Chondrocyte (in vitro differentiated cells): Measurements from ENCODE around the gene RWDD3. TPM values are rescaled to one million over a fixed set of nuclear protein-coding genes. Genes with fewer than 3 reads are reported as not detected.

Experiments used
- DNase-seq: peaks from one replicate; pipeline ENCODE4 v3.0.0; 2021; ENCODE audit warnings: mixed read lengths, low spot score
- H3K27ac Mint-ChIP-seq: one replicate; pipeline ENCODE4 v1.8.0; 2021; ENCODE audit warnings: mild to moderate bottlenecking, moderate library complexity, mixed read lengths; ENCODE audit not compliant: unreplicated experiment
- H3K27me3 Mint-ChIP-seq: 2 replicates; pipeline ENCODE4 v1.8.0; 2021; ENCODE audit warnings: low read depth, mixed read lengths
- H3K36me3 Mint-ChIP-seq: 2 replicates; pipeline ENCODE4 v1.8.0; 2021; ENCODE audit warnings: low read depth, mixed read lengths
- H3K4me1 Mint-ChIP-seq: 2 replicates; pipeline ENCODE4 v1.8.0; 2021; ENCODE audit warnings: low read depth, mild to moderate bottlenecking, mixed read lengths
- H3K4me3 Mint-ChIP-seq: one replicate; pipeline ENCODE4 v1.8.0; 2021; ENCODE audit warnings: mild to moderate bottlenecking, moderate library complexity, mixed read lengths; ENCODE audit not compliant: unreplicated experiment
- H3K9me3 Mint-ChIP-seq: 2 replicates; pipeline ENCODE4 v1.8.0; 2021; ENCODE audit warnings: low read depth, mixed read lengths
- CTCF ChIP-seq: fragments of 200-600 bp; sonication (generic); IDR thresholded peaks from 2 replicates; pipeline ENCODE4 v1.5.0; 2021; ENCODE audit warnings: antibody characterized with exemption, mild to moderate bottlenecking, moderate library complexity
- total RNA-seq: library from RNA; stranded (reverse); gene quantifications from 3 replicates; pipeline ENCODE4 v1.2.1, GENCODE V29; 2021

RWDD3 gene
- total RNA-seq, 1 donor from 2014 or later, result 17.6 TPM

GRCh38 chr1:95197616-95198252 lies 36.3 kb upstream of the RWDD3 start:
- H3K4me3 Mint-ChIP-seq, result no peak overlapping the region
- peaks cover 2% of the 10 kb centered on the region for H3K27me3 Mint-ChIP-seq
- H3K4me1 Mint-ChIP-seq, result peaks cover 10% of the 10 kb centered on the region
- H3K27ac Mint-ChIP-seq, result peak overlapping the region; percentile 25
- DNase-seq, result no peak
- H3K36me3 Mint-ChIP-seq, result no peaks in the 10 kb centered on the region
- no peaks in the 10 kb centered on the region for H3K9me3 Mint-ChIP-seq
- no peak for TF ChIP-seq CTCF

GRCh38 chr1:95201905-95202304 lies 32.1 kb upstream of the RWDD3 start:
- H3K4me3 Mint-ChIP-seq, result no peak overlapping the region
- peaks cover 4% of the 10 kb centered on the region for H3K27me3 Mint-ChIP-seq
- H3K9me3 Mint-ChIP-seq, result no peaks in the 10 kb centered on the region
- no peak for DNase-seq
- H3K36me3 Mint-ChIP-seq, result no peaks in the 10 kb centered on the region
- no peak for TF ChIP-seq CTCF
- H3K27ac Mint-ChIP-seq, result no peak overlapping the region
- H3K4me1 Mint-ChIP-seq, result peaks cover 10% of the 10 kb centered on the region

- H3K4me3 Mint-ChIP-seq, result no peak overlapping the region
- H3K4me1 Mint-ChIP-seq, result no peaks in the 10 kb centered on the region
- H3K27ac Mint-ChIP-seq, result no peak overlapping the region
- H3K27me3 Mint-ChIP-seq, result peaks cover 11% of the 10 kb centered on the region
- H3K36me3 Mint-ChIP-seq, result no peaks in the 10 kb centered on the region
- H3K9me3 Mint-ChIP-seq, result no peaks in the 10 kb centered on the region
- DNase-seq, result no peak
- TF ChIP-seq CTCF, result no peak
Measured at GRCh38 chr1:95203908-95204437, 30.0 kb upstream of the RWDD3 start.

- H3K9me3 Mint-ChIP-seq, result peaks cover 7% of the 10 kb centered on the region
- no peak overlapping the region for H3K27ac Mint-ChIP-seq
- peaks cover 15% of the 10 kb centered on the region for H3K27me3 Mint-ChIP-seq
- DNase-seq, result no peak
- peaks cover 2% of the 10 kb centered on the region for H3K36me3 Mint-ChIP-seq
- TF ChIP-seq CTCF, result no peak
- H3K4me3 Mint-ChIP-seq, result no peak overlapping the region
- no peaks in the 10 kb centered on the region for H3K4me1 Mint-ChIP-seq
Measured at GRCh38 chr1:95206514-95206913, 27.5 kb upstream of the RWDD3 start.

- no peak for TF ChIP-seq CTCF
Measured at GRCh38 chr1:95207223-95207935, 26.6 kb upstream of the RWDD3 start.

More at GRCh38 chr1:95207223-95207935, 26.6 kb upstream of the RWDD3 start:
- no peak for DNase-seq
- Mint-ChIP-seq H3K4me3 (no peak overlapping the region), H3K36me3 (peaks cover 2% of the 10 kb centered on the region), H3K4me1 (no peaks in the 10 kb centered on the region), H3K27ac (no peak overlapping the region), H3K9me3 (peaks cover 10% of the 10 kb centered on the region), H3K27me3 (peaks cover 17% of the 10 kb centered on the region)
